HG03520 (cell line): ENCODE results near the gene HTT.
"Not testable (repeated sequence)": the region's sequence is repeated elsewhere in the genome, so short reads cannot be mapped to it uniquely, and the experiment has no call there.

Source experiments
- ATAC-seq: cut with Tn5 transposase; IDR thresholded peaks from one replicate; pipeline ENCODE4 v1.9.1; 2021; ENCODE audit warnings: mild to moderate bottlenecking, moderate library complexity; ENCODE audit not compliant: unreplicated experiment

The HTT gene

DNA sequence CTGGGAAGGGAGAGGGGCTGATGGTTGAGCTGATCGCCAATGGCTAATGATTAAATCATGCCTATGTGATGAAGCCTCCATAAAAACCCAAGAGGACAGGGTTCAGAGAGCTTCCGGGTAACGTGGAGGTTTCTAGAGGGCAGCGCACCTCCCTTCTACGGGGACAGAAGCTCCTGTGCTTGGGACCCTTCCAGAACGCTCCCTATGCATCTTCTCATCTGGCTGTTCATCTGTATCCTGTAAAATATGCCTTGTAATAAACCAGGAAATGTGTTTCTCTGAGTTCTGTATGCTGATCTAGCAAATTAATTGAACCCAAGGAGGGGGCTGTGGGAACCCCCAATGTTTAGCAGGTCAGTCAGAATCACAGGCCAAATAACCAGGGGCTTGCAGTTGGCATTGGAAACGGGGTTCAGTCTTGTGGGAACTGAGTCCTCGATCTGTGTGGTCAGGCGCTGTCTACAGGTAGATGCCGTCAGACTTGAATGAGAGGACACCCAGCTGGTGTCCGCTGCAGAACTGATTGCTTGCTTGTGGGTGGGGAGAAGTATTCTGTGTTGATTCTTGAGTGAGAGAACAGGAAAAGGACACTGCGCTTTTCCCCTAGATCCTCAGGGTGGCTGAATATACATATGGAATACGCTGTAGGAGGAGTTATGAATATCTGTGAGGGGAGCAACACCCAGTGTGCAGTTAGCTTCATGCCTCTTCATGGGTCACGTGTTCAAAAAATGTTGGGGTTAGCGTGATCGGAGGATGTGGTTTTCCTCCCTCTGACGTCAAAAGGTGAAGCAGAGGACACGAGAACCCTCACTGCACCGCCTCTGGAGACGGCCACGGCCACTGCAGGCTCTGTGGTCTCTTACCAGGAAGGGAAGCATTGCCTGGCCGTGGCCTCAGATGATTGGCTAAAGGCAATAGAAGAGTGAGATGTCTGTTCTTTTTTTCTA lies 29.3 kb upstream of the HTT start:
- ATAC-seq: no peak

DNA sequence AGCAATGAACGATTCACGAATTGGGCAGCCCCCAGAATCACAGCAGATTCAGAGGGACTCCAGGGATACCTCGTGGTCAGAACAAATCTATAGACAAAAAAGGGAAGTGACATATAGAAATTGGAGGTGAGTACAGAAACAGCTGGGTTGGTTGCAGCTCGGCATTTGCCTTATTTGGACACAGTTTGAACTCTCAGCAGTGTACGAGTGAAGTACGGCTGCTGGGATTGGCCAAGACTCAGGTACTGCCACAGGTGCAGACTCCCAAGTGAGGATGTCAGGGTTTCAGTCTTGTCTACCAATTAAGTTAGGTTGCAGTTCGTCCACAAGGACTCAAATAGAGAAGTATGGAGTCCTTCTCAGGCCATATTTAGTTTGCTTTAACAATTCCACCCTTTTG lies 28.3 kb upstream of the HTT start:
- no peak for ATAC-seq

DNA sequence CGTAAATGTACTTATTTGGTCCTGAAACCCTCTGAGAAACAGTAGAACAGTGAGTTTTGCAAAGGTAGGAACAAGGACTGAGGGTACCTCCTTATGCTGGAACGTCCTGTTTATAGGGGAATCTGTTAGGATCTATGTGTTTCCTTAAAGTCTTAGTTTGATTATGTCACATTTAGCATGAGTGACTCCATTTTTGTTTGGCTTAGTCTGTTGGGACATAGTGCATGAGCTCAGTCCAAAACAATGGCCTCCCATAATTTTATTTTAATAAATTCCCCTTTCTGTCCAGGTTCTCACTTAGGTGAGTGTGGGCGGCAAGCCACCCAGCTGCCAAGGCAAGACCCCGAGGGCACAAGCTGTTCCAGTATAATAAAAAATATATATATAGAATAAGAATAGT lies 27.9 kb upstream of the HTT start:
- no peak for ATAC-seq

DNA sequence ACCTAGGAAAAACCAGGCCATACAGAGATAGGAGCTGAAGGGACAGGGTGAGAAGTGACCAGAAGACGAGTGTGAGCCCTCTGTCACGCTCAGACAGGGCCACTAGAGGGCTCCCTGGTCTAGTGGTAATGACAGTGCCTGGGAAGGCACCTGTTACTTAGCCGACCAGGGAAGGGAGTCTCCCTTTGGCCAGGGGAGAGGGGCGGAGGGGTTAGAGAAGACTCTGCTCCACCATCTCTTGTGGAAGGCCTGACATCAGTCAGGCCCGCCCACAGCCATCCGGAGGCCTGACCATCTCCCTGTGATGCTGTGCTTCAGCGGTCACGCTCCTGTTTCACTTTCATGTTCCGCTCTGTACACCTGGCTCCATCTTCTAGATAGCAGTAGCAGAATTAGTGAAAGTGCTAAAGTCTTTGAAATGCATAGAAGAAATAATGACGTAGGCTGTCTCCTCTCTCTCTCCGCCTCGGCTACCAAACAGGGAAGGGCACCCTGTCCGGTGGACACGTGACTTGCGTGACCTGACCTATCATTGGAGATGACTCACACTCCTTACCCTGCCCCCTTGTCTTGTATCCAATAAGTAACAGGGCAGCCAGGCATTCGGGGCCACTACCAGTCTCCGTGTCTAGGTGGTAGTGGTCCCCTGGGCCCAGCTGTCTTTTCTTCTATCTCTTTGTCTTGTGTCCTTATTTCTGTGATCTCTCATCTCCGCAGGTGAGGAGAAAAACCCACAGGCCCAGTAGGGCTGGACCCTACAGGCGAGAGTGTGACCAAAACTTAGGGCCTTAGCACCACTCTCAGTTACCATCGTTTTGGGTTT lies 26.8 kb upstream of the HTT start:
- ATAC-seq: peak; percentile 91

DNA sequence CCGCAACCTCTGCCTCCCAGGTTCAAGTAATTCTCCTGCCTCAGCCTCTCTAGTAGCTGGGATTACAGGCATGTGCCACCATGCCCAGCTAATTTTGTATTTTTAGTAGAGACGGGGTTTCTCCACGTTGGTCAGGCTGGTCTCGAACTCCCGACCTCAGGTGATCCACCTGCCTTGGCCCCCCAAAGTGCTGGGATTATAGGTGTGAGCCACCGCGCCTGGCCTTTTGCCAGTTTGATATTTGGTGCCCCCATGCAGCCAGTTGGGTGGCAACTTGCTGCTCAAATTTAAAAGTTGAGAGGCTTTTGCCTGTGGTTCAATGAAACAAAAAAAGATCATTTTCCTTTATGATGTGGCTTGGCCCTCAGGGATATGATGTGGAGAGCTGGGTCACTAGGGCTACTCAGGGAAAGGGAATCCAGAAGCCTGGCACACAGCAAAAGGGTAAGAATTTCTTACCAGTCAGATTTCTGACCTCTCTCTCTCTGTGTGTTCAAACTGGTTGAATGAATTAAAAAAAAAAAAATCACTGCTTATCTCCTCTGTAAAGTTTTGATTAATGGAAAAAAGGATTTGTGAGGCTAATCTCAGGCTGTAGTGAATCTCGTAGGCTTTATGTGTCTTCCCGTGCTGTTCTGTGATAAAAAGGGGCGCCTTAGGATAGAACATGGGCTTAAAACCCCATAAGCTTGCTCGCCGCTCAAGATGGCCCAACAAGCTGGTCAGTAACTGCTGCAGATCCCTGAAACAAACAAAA lies 23.2 kb upstream of the HTT start:
- not testable (repeated sequence) for ATAC-seq

DNA sequence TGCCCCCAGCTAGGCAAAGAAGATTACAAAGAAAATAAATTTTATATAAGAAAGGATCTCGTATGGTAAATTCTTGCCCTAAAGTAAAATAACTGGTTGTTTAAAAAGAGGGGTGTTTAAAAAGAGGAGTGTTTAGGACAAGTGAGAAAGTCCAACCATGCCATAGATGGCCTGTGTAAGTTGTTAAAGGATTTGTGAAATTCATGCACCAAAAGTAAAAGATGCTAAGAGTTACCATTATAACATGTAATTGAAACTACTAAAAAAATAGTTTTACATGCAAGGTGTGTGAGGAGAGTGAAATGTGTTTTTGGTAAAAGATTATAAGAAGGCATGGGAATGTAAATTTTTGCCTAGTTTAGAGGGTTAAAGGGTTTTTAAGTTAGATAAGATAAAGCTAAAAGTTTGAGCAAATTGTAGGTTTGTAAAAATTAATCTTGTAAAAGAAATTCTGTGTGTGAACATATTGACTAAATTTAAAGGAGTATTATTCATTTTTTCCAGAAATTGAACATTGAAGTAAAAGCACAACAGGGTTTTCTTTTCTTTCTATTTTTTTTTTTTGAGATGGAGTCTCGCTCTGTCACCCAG lies 20.2 kb upstream of the HTT start:
- ATAC-seq: no peak

DNA sequence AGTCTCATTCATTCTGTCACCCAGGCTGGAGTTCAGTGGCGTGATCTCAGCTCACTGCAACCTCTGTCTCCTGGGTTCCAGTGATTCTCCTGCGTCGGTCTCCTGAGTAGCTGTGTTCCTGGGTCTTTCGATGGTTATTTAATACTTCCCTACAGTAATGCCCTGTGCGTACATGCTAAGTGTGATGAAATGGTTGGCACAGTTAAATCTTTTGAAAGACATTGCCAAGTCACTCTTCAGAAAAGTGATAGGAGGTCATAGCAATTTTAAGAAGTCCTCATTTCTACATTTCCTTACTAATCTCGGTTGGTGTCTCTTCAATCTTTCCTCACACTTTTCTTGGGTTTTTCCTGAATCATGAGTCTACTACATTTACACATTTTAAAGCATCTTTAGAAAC lies 14.5 kb upstream of the HTT start:
- ATAC-seq: no peak

DNA sequence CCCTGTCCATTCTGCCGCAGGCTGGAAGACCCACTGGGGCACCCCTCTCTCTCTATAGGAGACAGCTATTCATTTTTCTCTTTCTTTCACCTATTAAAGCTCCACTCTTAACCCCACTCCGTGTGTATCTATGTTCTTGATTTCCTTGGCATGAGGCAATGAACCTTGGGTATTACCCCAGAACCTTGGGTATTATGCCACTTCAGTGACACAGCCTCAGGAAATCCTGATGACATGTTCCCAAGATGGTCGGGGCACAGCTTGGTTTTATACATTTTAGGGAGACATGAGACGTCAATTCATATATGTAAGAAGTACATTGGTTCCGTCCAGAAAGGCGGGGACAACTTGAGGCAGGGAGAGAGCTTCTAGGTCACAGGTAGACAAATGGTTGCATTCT lies 13.5 kb upstream of the HTT start:
- ATAC-seq: no peak

DNA sequence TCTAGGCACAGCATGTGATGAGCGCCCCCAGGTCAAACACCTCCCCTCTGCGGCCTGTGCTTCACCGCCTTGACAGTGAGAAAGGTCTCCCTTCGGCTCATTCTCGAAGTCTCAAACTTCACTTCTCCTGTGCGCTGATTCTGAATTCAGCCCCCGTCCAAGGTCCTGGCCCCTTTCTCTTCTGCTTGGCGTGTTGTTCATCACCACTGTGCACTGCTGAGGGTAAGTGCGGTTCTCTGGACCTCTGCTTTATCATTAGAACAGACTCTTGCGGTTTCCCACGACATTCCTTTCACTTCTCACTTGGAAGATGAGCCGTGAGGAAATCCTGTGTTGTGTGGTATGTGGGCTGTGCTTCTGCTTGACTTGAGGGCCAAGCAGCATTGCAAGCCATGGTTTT lies 12.0 kb upstream of the HTT start:
- no peak for ATAC-seq

DNA sequence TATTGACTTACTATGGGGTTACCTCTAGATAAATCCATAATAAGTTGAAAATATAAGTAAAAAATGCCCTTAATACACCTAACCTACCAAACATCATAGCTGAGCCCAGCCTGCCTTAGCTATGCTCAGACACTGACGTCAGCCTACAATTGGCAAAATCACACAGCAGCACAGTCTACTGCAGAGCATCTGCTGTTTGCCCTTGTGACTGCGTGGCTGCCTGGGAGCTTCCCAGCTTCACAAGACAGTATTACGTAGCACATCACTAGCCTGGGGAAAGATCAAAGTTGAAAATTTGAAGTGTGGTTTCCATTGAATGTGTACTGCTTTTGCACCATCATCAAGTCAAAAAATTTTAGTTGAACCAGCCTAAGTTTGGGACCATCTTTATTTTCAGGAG lies 8.9 kb upstream of the HTT start:
- no peak for ATAC-seq

DNA sequence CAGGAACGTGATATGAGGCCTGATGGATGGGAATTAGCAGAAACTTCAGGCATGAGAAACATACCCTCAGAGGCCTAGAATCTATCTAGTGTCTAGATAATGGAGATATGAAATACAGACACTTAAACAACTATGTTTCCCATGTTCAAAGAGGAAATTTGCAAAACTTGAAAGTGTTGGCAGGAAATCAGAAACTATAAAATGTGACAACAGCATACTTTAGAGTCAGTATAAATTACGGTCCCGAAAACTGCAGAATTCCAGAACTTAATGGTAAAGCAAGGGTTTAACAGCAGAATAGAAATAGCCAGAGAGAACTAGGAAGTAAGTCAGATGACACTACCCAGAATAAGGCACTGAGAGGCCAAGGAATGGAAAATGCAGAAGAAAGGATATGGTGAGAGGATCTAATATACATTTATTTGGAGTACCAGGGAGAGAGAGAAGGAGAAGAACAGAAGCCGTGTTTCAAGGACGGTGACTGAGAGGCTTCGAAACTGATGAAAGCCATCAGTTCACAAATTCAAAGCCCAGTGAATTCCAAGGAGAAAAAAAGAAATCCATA lies 7.6 kb upstream of the HTT start:
- ATAC-seq: no peak

DNA sequence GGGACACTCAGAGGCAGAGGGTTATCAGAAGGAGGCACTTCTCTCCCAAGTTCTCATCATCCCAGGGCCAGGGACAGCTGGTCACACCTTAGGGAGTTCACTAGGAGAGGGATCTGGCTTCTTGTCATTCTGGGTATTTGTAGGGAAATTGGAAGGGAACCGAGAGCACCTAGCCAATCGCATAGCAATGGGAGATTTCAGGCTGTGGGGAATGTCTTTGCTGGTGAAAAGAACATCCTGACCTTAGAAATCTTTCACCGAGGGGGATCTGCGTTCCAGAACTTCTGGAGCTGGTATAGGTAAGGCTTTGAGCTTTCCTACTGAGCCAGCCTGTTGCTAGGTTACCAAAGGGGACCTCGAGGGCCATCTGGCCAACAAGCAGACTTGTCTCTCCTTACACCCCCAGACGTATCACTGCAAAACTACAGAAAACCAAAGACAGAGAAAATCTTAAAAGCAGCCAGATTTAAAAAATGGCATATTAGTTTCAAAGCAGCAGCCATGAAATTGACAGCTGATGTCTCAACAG lies 6.9 kb upstream of the HTT start:
- ATAC-seq: no peak

DNA sequence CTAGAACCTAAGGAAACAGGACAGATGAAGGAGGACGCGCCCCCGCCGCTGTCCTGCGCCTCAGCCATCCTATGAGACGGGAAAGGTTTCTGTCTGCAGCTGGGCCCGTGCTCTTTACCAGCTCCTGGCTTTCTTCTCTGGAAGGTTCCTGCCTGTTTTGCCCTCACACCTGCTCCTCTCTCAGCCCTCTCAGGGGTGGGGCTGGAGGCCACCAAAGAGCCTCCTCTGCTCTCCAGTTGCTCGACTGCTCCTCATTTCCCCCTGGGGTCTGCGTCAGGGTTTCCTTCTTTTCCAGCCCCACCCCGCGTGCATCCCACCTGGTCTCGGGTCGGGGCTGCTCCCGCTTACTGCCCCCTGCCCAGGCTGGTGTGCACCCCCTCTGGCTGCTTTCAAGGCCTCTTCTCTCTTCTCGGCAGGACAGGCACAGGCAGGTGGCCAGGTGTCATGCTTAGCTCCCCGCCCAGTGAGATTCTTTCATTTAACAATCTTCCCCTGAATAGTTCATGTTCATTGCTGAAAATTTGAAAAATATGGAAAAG lies 4.8 kb upstream of the HTT start:
- no peak for ATAC-seq

DNA sequence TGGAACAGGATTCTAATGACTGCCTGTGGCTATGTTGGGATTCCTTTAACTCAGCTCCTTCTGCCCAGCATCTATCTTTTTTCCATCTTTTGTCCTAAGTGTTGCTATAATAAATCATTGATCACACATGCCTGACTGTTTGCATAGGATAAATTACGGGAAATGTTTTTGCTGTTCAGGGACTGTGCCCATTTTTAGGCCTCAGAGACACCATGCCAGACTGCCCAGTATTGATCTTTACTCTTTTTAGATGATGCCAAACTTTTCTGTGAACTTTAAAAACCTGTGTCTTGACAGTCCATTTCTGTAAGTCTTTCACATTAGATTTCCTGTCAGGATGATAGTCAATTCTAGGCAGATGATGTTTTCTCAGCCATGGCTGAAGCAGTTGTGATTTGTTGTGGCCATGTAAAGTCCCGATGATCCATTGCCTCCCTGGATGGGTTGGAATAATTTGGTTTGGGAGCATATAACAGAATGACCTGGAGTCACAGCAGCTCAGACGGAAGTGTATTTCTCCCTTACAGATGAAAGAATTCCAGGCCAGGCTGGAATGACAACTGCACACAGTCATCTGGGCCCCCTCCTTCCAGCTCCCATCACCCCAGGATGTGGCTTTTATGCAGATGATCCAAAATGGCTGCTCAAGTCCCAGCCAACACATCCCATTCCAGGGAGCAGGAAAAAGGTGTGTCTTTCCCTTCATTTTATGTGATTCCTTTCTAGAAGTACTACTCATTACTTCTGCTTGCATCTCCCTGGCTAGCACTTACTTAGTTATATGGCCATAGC lies 3.6 kb upstream of the HTT start:
- ATAC-seq: no peak

DNA sequence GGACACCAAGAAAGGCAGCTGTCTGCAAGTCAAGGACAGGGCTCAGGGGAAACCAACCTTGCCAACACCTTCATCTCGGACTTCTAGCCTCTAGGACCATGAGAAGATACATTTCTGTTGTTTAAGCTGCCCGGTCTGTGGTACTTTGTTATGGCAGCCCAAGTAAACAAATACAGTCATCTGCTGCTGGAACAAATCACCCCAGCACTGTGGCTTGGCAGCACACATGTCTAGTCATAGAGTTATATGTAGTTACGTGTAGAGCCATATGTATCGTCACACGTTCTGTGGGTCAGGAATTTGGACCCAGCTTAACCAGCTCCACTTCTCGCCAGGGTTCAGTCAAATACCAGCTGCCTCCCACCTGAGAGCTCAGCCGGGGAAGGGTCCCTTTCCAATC lies 2.7 kb upstream of the HTT start:
- ATAC-seq: no peak

DNA sequence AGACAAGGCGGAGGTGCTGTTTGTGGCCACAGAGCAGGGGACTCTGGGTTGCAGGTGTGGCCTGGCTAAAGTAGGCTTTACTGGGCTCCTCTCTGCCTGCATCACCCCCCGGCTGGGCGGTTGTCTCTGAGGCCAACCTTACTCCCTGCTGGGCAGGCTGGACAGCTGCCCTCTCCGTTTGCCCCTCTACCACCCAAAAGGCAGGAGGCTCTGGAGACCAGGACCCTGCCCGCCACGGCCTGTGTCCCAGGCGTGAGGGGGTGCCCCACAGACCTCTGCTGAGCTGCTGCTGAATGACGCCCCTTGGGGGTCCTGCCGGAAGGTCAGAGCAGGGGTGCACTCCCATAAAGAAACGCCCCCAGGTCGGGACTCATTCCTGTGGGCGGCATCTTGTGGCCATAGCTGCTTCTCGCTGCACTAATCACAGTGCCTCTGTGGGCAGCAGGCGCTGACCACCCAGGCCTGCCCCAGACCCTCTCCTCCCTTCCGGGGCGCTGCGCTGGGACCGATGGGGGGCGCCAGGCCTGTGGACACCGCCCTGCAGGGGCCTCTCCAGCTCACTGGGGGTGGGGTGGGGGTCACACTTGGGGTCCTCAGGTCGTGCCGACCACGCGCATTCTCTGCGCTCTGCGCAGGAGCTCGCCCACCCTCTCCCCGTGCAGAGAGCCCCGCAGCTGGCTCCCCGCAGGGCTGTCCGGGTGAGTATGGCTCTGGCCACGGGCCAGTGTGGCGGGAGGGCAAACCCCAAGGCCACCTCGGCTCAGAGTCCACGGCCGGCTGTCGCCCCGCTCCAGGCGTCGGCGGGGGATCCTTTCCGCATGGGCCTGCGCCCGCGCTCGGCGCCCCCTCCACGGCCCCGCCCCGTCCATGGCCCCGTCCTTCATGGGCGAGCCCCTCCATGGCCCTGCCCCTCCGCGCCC lies 1.1 kb upstream of the HTT start:
- peak; percentile 18 for ATAC-seq

DNA sequence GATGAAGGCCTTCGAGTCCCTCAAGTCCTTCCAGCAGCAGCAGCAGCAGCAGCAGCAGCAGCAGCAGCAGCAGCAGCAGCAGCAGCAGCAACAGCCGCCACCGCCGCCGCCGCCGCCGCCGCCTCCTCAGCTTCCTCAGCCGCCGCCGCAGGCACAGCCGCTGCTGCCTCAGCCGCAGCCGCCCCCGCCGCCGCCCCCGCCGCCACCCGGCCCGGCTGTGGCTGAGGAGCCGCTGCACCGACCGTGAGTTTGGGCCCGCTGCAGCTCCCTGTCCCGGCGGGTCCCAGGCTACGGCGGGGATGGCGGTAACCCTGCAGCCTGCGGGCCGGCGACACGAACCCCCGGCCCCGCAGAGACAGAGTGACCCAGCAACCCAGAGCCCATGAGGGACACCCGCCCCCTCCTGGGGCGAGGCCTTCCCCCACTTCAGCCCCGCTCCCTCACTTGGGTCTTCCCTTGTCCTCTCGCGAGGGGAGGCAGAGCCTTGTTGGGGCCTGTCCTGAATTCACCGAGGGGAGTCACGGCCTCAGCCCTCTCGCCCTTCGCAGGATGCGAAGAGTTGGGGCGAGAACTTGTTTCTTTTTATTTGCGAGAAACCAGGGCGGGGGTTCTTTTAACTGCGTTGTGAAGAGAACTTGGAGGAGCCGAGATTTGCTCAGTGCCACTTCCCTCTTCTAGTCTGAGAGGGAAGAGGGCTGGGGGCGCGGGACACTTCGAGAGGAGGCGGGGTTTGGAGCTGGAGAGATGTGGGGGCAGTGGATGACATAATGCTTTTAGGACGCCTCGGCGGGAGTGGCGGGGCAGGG lies 568 bp downstream of the HTT start:
- ATAC-seq: no peak

DNA sequence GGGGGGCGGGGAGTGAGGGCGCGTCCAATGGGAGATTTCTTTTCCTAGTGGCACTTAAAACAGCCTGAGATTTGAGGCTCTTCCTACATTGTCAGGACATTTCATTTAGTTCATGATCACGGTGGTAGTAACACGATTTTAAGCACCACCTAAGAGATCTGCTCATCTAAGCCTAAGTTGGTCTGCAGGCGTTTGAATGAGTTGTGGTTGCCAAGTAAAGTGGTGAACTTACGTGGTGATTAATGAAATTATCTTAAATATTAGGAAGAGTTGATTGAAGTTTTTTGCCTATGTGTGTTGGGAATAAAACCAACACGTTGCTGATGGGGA lies 1.1 kb downstream of the HTT start:
- ATAC-seq: no peak
